ENCODE measurements around the gene GNAT2. TPM values are rescaled to one million over a fixed set of nuclear protein-coding genes. Genes with fewer than 3 reads are reported as not detected.

Gene GNAT2
- total and polyA plus RNA-seq, 2 donors (not counting 1 experiment from before 2014, with no cell fraction given): 0.17 to 0.22 TPM

DNA sequence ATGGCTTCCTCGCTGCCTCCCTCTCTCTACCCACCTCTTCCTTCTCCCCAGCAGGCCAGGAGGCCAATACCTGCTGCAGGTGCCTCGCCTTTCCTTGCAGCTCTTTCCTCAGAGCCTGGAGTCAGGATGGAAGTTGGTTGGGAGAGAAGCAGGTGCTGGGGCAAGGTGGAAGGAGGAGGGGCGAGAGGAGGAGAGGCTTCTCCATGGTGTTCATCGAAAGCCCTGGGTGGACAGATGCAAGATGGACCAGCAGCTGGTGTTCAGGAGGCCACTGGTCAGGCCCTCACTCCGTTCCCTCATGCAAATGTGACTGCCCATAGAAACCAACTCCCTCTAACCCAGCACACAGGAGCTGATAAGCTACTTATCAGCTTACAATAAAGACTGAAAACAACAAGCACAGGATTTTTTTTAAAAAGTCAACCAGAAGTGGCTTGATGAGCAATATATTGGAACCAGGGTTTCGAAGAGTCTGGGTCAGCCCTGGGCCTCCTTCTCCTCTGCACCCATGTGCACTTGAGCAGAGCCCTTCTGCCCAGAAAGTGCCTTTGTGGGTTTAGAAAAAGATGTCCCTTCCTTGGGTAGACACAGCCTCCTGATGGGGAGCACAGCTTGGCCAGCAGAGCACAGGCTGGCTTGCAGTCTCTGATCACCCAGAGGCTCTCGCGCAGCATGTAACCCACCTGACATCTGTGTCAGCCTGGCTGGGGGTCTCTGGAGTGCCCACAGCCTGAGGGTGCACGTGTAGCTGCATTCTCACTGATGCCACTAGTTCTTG is 19.8 kb upstream of the GNAT2 start:
- Histone ChIP-seq H3K4me2 (ENCODE audit: extremely low read depth, insufficient read depth, low read length) (no peak overlapping the region), H3K9ac (ENCODE audit: insufficient read depth, low read length) (no peak overlapping the region), H3K36me3 (ENCODE audit: control insufficient read depth, insufficient read depth, low read length) (no peaks in the 10 kb centered on the region), H4K20me1 (ENCODE audit: control insufficient read depth, extremely low read depth, insufficient read depth, low read length) (no peaks in the 10 kb centered on the region), H3K27ac (ENCODE audit: insufficient read depth, low read length) (no peak overlapping the region), H3K4me3 (replicated peaks in 1 of 4; ENCODE audit: control extremely low read depth in 1 of 4, insufficient read depth in 1 of 4, low read depth in 3 of 4, low read length in 4 of 4) (no peak overlapping the region), H3K27me3 (ENCODE audit: control insufficient read depth, insufficient read depth, low read length) (no peaks in the 10 kb centered on the region), H3K4me1 (ENCODE audit: control insufficient read depth, extremely low read depth, insufficient read depth, low read length) (peaks cover 10% of the 10 kb centered on the region), H3K9me3 (ENCODE audit: control insufficient read depth, insufficient read depth, low read depth, low read length) (no peaks in the 10 kb centered on the region), H2AFZ (ENCODE audit: low read length) (no peak overlapping the region), H3K79me2 (ENCODE audit: control insufficient read depth, insufficient read depth, low read length) (no peaks in the 10 kb centered on the region)
- DNase-seq (ENCODE audit: low read depth in 2 of 2): no peak
- TF ChIP-seq EZH2 (IDR thresholded peaks at IDR 0.05; ENCODE audit: low read length, missing control alignments): no peak
- no peak for TF ChIP-seq CTCF (conservative IDR thresholded peaks at IDR 0.05 in 1 of 2, IDR thresholded peaks at IDR 0.05 in 1 of 2; ENCODE audit: low read depth in 1 of 2, low read length in 2 of 2)

DNA sequence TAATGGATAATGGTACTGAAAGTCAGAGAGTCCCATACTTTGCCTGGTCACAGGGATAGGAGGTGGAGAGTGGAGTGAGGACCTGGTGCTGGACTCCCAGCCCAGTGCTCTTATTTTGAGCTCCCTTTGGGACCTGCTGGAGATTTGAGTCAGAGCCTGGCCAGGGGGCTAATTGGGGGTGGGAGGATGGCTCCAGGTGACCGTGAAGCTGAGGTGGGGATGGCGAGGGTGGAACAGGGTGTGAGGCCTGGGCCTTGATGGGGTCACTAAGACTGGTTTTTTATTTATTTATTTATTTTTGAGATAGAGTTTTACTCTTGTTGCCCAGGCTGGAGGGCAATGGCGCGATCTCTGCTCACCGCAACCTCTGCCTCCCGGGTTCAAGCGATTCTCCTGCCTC is 18.0 kb upstream of the GNAT2 start:
- Histone ChIP-seq H3K4me1 (ENCODE audit: control insufficient read depth, extremely low read depth, insufficient read depth, low read length) (peaks cover 10% of the 10 kb centered on the region), H3K9ac (ENCODE audit: insufficient read depth, low read length) (no peak overlapping the region), H3K79me2 (ENCODE audit: control insufficient read depth, insufficient read depth, low read length) (no peaks in the 10 kb centered on the region), H4K20me1 (ENCODE audit: control insufficient read depth, extremely low read depth, insufficient read depth, low read length) (no peaks in the 10 kb centered on the region), H2AFZ (ENCODE audit: low read length) (no peak overlapping the region), H3K4me2 (ENCODE audit: extremely low read depth, insufficient read depth, low read length) (no peak overlapping the region), H3K36me3 (ENCODE audit: control insufficient read depth, insufficient read depth, low read length) (peaks cover 5% of the 10 kb centered on the region), H3K9me3 (ENCODE audit: control insufficient read depth, insufficient read depth, low read depth, low read length) (no peaks in the 10 kb centered on the region), H3K27ac (ENCODE audit: insufficient read depth, low read length) (no peak overlapping the region), H3K27me3 (ENCODE audit: control insufficient read depth, insufficient read depth, low read length) (no peaks in the 10 kb centered on the region), H3K4me3 (replicated peaks in 1 of 4; ENCODE audit: control extremely low read depth in 1 of 4, insufficient read depth in 1 of 4, low read depth in 3 of 4, low read length in 4 of 4) (no peak overlapping the region)
- DNase-seq (ENCODE audit: low read depth in 2 of 2): no peak
- TF ChIP-seq EZH2 (IDR thresholded peaks at IDR 0.05; ENCODE audit: low read length, missing control alignments) (no peak), CTCF (conservative IDR thresholded peaks at IDR 0.05 in 1 of 2, IDR thresholded peaks at IDR 0.05 in 1 of 2; ENCODE audit: low read depth in 1 of 2, low read length in 2 of 2) (no peak)

- DNase-seq (ENCODE audit: low read depth in 2 of 2): peak; percentile 47 to 62
- Histone ChIP-seq H3K27ac (ENCODE audit: insufficient read depth, low read length) (no peak overlapping the region), H3K36me3 (ENCODE audit: control insufficient read depth, insufficient read depth, low read length) (peaks cover 7% of the 10 kb centered on the region), H3K4me2 (ENCODE audit: extremely low read depth, insufficient read depth, low read length) (peak overlapping the region; percentile 23), H3K4me1 (ENCODE audit: control insufficient read depth, extremely low read depth, insufficient read depth, low read length) (peaks cover 10% of the 10 kb centered on the region), H4K20me1 (ENCODE audit: control insufficient read depth, extremely low read depth, insufficient read depth, low read length) (no peaks in the 10 kb centered on the region), H3K9ac (ENCODE audit: insufficient read depth, low read length) (no peak overlapping the region), H3K79me2 (ENCODE audit: control insufficient read depth, insufficient read depth, low read length) (no peaks in the 10 kb centered on the region), H3K27me3 (ENCODE audit: control insufficient read depth, insufficient read depth, low read length) (no peaks in the 10 kb centered on the region), H2AFZ (ENCODE audit: low read length) (no peak overlapping the region), H3K4me3 (replicated peaks in 1 of 4; ENCODE audit: control extremely low read depth in 1 of 4, insufficient read depth in 1 of 4, low read depth in 3 of 4, low read length in 4 of 4) (no peak overlapping the region), H3K9me3 (ENCODE audit: control insufficient read depth, insufficient read depth, low read depth, low read length) (no peaks in the 10 kb centered on the region)
- no peak for TF ChIP-seq CTCF (conservative IDR thresholded peaks at IDR 0.05 in 1 of 2, IDR thresholded peaks at IDR 0.05 in 1 of 2; ENCODE audit: low read depth in 1 of 2, low read length in 2 of 2)
- TF ChIP-seq EZH2 (IDR thresholded peaks at IDR 0.05; ENCODE audit: low read length, missing control alignments): no peak
Measured at GRCh38 chr1:109636201-109636952, 17.0 kb upstream of the GNAT2 start.
